Keratinocyte (primary cell): ENCODE results near the gene RNF130. TPM values are rescaled to one million over a fixed set of nuclear protein-coding genes. Genes with fewer than 3 reads are reported as not detected.

Experiments used
- DNase-seq: peaks from one replicate; pipeline ENCODE4 v3.0.0-alpha.2; 2011; ENCODE audit warnings: low read depth, missing footprints, low spot score
- FAIRE-seq: peaks from 2 replicates; lab custom pipeline; 2011; peaks lifted over from hg19 to GRCh38; lab: Jason Lieb, UNC
- H2AFZ ChIP-seq: 2 replicates; pipeline ENCODE4 v1.6.0; 2012; ENCODE audit warnings: low read length, control low read depth, inconsistent platforms; ENCODE audit not compliant: control insufficient read depth
- H3K27ac ChIP-seq: 2 replicates; pipeline ENCODE4 v1.5.1; 2011; ENCODE audit warnings: low read length; ENCODE audit not compliant: control insufficient read depth, insufficient read depth
- H3K27me3 ChIP-seq: 3 replicates; pipeline ENCODE4 v1.6.0; 2011; ENCODE audit warnings: low read length; ENCODE audit not compliant: control insufficient read depth, insufficient read depth; ENCODE audit errors: extremely low read depth
- H3K36me3 ChIP-seq, 2 experiments: 2 replicates in 1 of 2; 3 replicates in 1 of 2; pipeline ENCODE4 v1.5.1; 2011; ENCODE audit warnings: low read length in 2 of 2, mild to moderate bottlenecking in 1 of 2; ENCODE audit not compliant: control insufficient read depth in 2 of 2, insufficient read depth in 2 of 2; ENCODE audit errors: extremely low read depth in 1 of 2
- H3K4me1 ChIP-seq: 3 replicates; pipeline ENCODE4 v1.5.1; 2011; ENCODE audit warnings: low read length; ENCODE audit not compliant: control insufficient read depth, insufficient read depth; ENCODE audit errors: extremely low read depth
- H3K4me2 ChIP-seq: 3 replicates; pipeline ENCODE4 v1.6.0; 2011; ENCODE audit warnings: low read depth, low read length; ENCODE audit not compliant: control insufficient read depth, insufficient read depth; ENCODE audit errors: extremely low read depth
- H3K4me3 ChIP-seq, 3 experiments: fragments of 200-600 bp in 1 of 3; sonication (generic) in 1 of 3; 2 replicates in 2 of 3; 3 replicates in 1 of 3; pipeline ENCODE4 v1.5.1; 2011 to 2016; ENCODE audit warnings: low read length in 3 of 3, mild to moderate bottlenecking in 3 of 3, control low read depth in 2 of 3, inconsistent platforms in 1 of 3, low read depth in 1 of 3, mixed read lengths in 1 of 3, mixed run types in 1 of 3, moderate library complexity in 1 of 3; ENCODE audit not compliant: control insufficient read depth in 2 of 3, insufficient read depth in 2 of 3; ENCODE audit errors: extremely low read depth in 1 of 3
- H3K79me2 ChIP-seq: 2 replicates; pipeline ENCODE4 v1.6.0; 2012; ENCODE audit warnings: low read length; ENCODE audit not compliant: control insufficient read depth, insufficient read depth
- H3K9ac ChIP-seq: 3 replicates; pipeline ENCODE4 v1.6.0; 2011; ENCODE audit warnings: low read length; ENCODE audit not compliant: control insufficient read depth, insufficient read depth; ENCODE audit errors: extremely low read depth
- H3K9me1 ChIP-seq: 3 replicates; pipeline ENCODE4 v1.6.0; 2011; ENCODE audit warnings: low read length; ENCODE audit not compliant: control insufficient read depth, insufficient read depth; ENCODE audit errors: extremely low read depth
- H3K9me3 ChIP-seq: 2 replicates; pipeline ENCODE4 v1.5.1; 2012; ENCODE audit warnings: low read depth, low read length; ENCODE audit not compliant: control insufficient read depth
- H4K20me1 ChIP-seq: 3 replicates; pipeline ENCODE4 v1.6.0; 2011; ENCODE audit warnings: low read length; ENCODE audit not compliant: control insufficient read depth, insufficient read depth; ENCODE audit errors: extremely low read depth
- EZH2 ChIP-seq: IDR thresholded peaks from one replicate; pipeline ENCODE4 v1.6.1; 2012; ENCODE audit warnings: inconsistent platforms, mild to moderate bottlenecking, low read length, moderate library complexity
- dilution Hi-C: fragments of 300-500 bp; cut with MboI; formaldehyde crosslinking; loops from one replicate; pipeline ENCODE4 v1.7.0; 2020; ENCODE audit warnings: low sequenced_read_pairs; ENCODE audit not compliant: extremely low pct_ligation_motif_present
- polyA plus RNA-seq, 5 experiments: library from polyadenylated mRNA; depleted of rRNA in 3 of 5; stranded (reverse) in 3 of 5; stranded (forward) in 1 of 5; unstranded in 1 of 5; fragments of >200 nt; gene quantifications; 1 replicate in 1 of 5; 2 replicates in 3 of 5; 3 replicates in 1 of 5; pipeline versions ENCODE4 v1.2.1 to v1.2.3, GENCODE V29; 2011 to 2012; ENCODE audit warnings: missing spikeins in 2 of 5, low read depth in 1 of 5, low replicate concordance in 1 of 5
- TF ChIP-seq, protein P1 (sequence below), 3 experiments: IDR thresholded peaks in 1 of 3; conservative IDR thresholded peaks in 1 of 3; optimal IDR thresholded peaks in 1 of 3; 2 replicates in 2 of 3; 3 replicates in 1 of 3; pipeline versions ENCODE3 to v1.5.1; 2011; ENCODE audit warnings: low read length in 3 of 3, mild to moderate bottlenecking in 3 of 3, moderate library complexity in 2 of 3, control low read depth in 1 of 3, inconsistent platforms in 1 of 3; ENCODE audit not compliant: insufficient read depth in 2 of 3; ENCODE audit errors: extremely low read depth in 1 of 3

Gene RNF130
- polyA plus RNA-seq, 1 donor (not counting 4 experiments of a cell fraction or from before 2014, with no cell fraction given): 20.0 TPM

DNA sequence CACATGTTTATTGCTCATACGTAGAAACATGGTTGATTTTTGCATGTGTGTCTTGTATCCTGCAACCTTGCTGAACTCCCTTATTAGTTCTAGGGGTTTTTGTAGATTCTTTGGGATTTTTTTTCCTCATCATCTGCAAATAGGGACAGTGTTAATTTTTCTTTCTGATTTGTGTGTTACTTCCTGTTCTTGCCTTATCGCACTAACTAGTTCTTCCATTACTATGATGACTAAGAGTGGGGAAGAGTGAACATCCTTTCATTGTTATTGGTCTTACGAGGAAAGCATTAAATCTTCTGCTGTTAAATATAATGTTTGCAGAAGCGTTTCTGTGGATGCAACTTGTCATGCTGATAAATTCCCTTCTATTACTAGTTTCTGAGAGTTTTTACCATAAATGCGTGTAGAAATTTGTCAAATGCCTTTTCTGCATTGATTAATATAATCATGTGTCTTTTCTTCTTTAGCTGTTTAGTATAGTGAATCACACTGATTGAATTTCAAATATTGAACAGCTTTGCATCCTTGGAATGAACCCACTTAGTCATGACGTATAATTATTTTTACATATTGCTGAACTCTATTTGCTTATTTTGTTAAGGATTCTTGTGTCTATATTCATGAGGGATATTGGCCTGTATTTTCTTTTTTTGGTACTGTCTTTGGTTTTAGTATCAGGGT lies 32.1 kb upstream of the RNF130 start:
- dilution Hi-C loops: no loop called here
- Histone ChIP-seq H4K20me1 (no peaks in the 10 kb centered on the region), H3K9me1 (no peaks in the 10 kb centered on the region), H3K36me3 (no peaks in the 10 kb centered on the region), H3K79me2 (no peaks in the 10 kb centered on the region), H3K9me3 (no peaks in the 10 kb centered on the region), H2AFZ (no peak overlapping the region), H3K27ac (no peak overlapping the region), H3K9ac (no peak overlapping the region), H3K4me2 (no peak overlapping the region), H3K4me3 (no peak overlapping the region), H3K4me1 (no peaks in the 10 kb centered on the region), H3K27me3 (no peaks in the 10 kb centered on the region)
- DNase-seq (no peak), FAIRE-seq (no peak)
- no peak for TF ChIP-seq EZH2
- TF ChIP-seq, protein P1, sequence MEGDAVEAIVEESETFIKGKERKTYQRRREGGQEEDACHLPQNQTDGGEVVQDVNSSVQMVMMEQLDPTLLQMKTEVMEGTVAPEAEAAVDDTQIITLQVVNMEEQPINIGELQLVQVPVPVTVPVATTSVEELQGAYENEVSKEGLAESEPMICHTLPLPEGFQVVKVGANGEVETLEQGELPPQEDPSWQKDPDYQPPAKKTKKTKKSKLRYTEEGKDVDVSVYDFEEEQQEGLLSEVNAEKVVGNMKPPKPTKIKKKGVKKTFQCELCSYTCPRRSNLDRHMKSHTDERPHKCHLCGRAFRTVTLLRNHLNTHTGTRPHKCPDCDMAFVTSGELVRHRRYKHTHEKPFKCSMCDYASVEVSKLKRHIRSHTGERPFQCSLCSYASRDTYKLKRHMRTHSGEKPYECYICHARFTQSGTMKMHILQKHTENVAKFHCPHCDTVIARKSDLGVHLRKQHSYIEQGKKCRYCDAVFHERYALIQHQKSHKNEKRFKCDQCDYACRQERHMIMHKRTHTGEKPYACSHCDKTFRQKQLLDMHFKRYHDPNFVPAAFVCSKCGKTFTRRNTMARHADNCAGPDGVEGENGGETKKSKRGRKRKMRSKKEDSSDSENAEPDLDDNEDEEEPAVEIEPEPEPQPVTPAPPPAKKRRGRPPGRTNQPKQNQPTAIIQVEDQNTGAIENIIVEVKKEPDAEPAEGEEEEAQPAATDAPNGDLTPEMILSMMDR (optimal IDR thresholded peaks at IDR 0.05 in 1 of 3, IDR thresholded peaks at IDR 0.05 in 1 of 3, conservative IDR thresholded peaks at IDR 0.05 in 1 of 3; ENCODE audit: extremely low read depth in 1 of 3, insufficient read depth in 2 of 3, low read length in 3 of 3): no peak

DNA sequence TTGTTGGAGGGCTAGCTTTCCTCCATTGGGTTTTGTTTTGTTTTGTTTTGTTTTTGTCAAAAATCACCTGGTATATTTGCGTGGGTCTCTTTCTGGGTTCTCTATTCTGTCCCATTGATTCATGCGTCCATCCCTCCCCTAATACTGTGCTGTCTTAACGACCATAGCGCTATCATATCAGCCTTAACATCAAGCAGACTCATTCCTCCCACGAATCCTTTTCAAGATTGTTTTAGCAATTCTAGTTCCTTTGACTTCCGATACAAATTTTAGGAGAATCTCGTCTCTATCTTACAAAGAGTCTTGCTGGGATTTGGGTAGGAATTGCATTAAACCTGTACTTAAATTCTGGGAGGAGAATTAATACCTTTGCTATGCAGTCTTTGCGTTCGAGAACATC lies 31.1 kb upstream of the RNF130 start:
- Histone ChIP-seq H3K4me2 (no peak overlapping the region), H3K4me3 (no peak overlapping the region), H2AFZ (no peak overlapping the region), H3K27me3 (no peaks in the 10 kb centered on the region), H3K27ac (no peak overlapping the region), H3K79me2 (no peaks in the 10 kb centered on the region), H3K9ac (no peak overlapping the region), H3K4me1 (no peaks in the 10 kb centered on the region), H4K20me1 (no peaks in the 10 kb centered on the region), H3K36me3 (no peaks in the 10 kb centered on the region), H3K9me1 (no peaks in the 10 kb centered on the region), H3K9me3 (no peaks in the 10 kb centered on the region)
- no peak for FAIRE-seq
- DNase-seq: no peak
- dilution Hi-C loops: no loop called here
- TF ChIP-seq EZH2: no peak
- TF ChIP-seq, protein P1 (optimal IDR thresholded peaks at IDR 0.05 in 1 of 3, IDR thresholded peaks at IDR 0.05 in 1 of 3, conservative IDR thresholded peaks at IDR 0.05 in 1 of 3; ENCODE audit: extremely low read depth in 1 of 3, insufficient read depth in 2 of 3, low read length in 3 of 3): no peak
